Activated effector memory CD4-positive, alpha-beta T cell treated with Interleukin-2 at 50 U/mL for 16 hours (primary cell): ENCODE results near the gene RSBN1.

Source experiments
- DNase-seq: peaks from one replicate; pipeline ENCODE4 v3.0.0-alpha.2; 2020

The RSBN1 gene

DNA sequence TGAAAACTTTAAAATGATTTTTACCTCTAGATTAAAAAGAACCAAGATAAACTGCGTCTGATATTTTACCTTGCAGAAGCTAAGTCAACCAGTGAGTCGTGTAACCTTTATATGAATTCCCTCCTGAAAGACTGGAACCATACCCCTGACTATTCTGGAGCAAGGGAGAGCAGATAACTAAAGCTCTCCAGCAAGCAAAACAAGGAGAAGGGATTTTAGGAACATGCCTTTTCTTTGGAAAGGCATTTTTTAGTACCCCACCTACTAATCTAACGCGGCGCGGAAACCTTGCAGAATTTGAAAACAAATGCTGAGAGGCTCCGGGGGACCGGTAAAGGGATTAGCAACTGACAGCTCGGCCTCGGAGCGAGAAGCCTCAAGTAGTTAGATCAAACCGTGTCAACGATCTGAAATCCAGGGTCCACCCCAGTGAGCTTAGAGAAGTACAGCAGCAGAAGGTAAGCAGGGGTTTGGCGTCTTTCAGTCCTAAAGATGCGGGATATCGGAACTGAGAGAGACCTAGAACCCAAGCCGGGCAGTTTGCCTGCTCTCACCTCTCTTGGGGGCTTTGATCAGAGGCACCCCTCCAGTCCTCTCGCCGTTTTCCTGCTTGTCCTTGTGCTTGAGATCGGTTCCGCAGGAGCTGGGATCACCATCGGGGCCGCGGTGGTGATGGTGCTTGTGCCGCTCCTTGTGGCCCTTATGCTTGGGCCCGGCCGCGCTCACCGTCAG, 954 bp downstream of the RSBN1 start:
- DNase-seq = no peak

DNA sequence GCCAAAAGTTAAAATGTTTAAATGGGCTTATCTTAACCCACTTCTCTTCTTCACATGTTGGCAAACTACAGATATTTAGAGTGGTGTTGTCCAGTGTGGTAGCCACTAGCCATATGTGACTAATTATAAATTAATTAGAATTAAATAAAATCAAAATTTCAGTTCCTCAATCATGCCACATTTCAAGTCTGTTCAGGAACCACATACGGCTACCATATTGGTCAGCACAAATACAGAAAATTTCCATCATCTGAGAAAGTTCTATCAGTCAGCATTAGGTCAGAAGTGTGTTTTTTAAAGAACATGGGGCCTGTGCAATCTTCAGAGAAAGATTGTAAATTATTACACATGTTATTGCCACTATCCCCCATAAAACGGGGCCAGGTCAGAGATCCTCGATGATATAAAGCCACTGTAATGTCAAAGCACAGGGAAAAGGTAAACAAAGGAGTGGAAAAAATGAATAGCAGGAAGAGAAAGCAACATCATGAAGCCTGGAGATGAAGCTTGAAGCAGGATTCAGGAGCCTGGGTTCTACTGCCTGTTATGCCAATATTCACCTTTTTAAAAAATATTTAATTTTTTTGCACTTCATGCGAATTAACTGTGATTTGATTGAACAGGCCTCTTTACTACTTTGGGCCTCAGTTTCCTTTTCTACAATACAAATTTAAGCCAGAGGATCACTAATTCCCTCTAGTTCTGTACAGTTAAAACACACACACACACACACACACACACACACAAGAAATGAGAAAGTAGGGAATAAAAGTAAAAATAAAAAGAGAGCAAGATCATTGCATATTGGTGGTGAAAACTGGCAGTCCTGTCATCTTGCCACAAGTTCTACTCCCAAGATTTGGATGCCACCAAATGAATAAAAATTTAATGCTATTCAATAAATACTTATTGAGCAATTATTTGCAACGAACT, 2.3 kb downstream of the RSBN1 start:
- DNase-seq = no peak

DNA sequence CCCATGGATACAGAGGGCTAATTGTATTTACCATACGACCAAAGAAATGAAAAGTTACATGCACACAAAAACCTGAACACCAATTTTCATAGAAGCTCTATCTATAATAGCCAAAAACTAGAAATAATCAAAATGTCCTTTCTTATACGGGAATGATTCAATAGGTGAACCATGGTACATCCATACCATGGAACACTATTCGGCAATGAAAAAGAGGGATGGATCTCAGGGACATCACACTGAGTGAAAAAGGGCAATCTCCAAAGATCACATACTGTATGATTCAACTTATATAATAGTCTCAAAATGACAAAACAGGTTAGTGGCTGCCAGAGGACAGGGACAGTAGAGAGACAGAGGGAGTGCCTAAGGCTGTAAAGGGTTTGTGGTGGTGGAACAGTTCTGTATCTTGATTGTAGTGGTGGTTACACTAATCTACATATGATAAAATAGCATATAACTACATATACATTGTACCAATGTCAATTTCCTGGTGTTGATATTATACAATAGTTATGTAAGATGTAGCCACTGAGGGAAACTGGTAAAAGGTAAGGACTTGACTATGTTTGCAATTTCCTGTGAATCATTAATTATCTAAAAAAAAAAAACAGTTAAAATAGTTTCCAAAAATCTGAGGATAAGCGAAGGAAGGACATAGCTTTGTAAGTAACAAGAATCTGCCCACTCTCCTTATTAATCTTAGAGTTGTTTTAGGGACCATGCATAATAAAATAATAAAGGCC, 3.7 kb downstream of the RSBN1 start:
- no peak for DNase-seq

DNA sequence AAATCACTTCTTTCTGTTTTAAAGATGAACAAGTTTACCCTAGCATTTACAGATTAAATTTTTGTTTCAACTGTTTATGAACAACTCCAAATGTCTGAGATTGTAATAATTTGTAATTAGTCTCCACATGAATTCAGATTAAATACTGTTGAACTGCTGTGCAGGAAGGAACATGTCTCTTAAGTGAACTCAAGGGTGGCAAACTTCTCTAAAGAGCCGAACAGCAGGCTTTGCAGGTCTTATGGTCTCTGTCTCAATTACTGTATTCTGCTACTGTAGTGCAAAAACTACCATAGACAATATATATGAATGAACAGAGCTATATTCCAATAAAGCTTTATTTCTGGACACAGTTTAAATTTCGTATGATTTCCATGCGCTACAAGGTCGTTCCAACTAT, 6.6 kb downstream of the RSBN1 start:
- no peak for DNase-seq

DNA sequence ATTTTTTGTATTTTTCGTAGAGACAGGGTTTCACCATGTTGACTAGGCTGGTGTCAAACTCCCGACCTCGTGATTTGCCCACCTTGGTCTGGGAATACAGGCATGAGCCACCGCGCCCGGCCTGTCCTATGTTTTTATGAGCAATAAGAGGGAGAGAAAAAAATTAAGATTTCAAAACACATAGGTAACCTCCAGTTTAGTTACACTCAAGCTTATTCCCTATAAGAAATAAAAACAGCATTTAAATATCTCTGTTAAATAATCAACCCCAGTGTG, 7.1 kb downstream of the RSBN1 start:
- no peak for DNase-seq

DNA sequence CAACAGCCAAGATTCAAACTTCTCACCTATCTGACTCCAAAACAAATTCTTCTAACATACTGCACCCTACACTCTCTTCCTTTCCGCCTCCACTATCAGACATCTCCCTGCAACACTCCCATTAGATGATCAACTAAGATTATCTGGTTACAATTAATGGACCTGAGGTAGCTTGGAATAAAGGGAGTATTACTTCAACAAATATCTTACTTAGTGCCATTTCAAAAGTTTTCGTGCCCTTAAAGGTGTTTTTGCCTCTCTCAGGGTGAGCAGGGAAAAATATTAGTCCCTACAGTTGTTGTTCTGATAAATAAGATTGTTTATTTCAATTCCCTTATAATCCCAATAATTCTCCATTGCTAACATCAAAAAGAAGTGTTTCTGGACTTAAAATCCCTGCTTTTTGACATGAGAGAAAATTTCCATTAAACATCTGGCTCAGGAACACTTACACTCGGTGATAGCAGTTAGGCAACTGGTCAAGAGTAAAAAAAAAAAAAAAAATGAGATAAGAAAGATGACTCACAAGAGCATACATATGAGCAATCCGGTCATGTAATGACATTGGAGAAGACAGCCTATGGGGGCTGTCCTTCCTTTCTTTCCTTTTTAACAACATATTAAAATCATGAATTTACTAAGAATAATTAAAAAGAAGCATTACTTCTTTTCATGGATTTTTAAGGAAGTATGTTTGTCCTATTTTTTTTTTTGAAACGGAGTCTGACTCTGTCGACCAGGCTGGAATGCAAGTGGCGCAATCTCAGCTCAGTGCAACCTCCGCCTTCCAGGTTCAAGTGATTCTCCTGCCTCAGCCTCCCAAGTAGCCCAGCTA, 7.6 kb downstream of the RSBN1 start:
- no peak for DNase-seq

DNA sequence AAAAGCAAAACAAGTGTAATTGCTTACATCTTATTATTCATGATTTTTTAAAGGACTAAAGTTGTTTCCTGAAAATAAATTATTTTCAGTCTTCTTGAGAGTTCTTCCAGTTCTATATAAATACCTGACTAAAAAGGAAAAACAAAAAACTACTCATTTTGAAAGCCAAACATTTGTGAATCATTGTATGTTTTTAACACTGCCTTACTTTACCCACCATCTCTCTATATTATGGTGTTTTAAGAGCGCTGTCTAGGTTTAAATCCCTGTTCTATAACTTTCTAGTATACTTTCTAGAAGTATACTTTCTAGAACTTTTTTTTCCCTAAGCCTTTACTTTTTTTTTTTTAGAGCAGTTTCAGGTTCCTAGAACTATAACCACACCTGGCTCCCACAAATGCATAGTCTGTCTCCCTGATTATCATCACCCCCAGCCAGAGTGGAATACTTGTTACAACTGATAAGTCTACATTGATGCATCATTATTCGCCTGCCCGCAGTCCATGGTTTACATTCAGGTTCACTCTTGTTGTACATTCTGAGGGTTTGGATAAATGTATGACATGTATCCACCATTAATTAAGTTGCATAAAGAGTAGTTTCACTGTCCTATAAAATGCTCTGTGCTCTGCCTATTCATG, 9.8 kb downstream of the RSBN1 start:
- no peak for DNase-seq

DNA sequence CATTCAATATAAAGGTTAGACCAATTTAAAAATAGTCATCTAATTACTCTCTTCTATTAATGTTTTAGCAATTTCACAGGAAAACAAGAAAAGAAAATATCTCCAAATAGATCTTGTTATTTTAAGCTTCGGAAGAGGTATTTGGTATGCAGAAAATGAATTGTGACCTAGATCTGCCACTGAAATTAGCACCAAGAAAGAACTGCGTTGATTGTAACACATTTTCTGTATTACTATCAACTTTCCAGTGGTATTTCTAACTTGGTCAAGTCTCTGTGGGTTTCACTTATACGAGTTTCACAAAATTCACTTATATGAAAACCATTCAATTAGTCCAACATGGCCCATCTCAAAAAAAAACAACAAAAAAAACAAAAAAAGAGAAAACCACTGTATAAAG, 11.8 kb downstream of the RSBN1 start:
- DNase-seq = no peak

DNA sequence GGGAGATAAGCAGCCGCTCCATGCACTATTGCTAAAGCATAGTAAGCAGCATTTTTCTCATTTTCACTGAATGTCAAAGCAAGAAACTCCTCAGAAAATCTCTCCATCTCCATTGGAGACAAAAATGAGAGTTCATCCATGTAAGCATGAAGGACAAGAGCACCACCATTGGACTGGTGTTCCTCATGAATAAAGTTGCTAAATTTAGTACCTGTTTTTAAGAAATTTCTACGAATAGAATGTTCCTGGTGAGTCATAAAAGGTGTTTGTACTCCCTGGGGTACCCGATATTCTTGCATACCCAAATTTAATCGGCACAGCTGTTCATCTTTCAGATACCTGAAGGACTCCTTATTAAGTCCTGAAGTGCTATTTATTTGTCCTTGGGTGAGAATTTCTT, 14.8 kb downstream of the RSBN1 start:
- DNase-seq = no peak

DNA sequence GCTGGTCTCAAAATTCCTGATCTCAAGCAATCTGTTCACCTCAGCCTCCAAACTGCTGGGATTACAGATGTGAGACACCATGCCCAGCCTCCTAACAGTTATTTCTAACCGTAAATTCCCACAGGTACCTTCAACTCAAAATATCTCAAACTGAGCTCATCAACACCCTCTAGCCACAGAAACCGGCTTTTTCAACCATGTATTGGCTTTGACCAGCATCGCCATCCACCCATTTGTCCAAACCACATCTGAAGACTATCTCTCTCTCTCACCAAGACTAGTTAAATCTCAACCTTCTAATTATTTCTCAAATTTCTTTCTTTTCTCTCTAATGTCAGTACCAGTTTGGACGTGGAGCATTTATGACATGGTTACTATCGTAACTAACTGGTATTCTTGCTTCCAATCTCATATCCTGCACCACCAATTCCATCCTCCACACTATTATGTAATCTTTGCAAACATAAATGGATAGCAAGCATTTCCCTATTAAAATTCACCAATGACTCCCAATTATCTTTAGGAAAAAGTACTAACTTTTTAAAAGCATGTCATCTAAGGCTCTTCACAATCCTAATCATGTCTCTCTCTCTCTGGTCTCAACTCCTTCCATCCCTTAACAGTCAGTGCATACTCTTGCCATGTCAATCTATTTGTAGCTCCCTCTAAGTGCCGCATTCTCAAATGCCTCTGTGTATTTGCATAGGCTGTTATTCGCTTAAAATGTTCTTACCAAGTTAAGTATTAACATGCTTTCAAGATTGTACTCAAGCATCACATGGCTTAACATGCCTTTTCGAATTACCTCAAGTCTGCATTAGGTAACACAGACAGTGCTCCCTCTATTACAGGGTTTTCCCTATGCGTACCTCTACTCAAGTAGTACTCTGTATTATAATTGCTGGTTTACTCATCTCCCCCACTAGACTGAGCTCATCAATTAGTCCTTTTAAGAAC, 18.1 kb downstream of the RSBN1 start:
- no peak for DNase-seq

DNA sequence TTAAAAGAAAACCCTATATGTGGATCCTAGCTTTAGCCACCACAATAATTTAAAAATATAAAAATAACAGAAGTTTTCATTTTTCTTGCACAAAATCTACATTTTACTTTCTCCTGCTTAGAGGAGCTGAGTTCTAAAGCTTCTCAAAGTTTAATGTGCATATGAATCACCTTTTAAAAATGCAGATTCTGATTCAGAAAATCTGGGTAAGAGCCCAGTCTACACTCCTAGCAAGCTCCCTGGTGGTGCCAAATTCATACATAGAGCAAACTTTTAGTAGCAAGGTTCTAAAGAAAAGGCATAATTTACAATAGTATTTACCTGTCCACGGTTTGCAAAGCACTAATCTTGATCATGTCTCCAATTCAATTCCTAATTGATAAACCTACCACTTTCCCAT, 19.3 kb downstream of the RSBN1 start:
- no peak for DNase-seq

DNA sequence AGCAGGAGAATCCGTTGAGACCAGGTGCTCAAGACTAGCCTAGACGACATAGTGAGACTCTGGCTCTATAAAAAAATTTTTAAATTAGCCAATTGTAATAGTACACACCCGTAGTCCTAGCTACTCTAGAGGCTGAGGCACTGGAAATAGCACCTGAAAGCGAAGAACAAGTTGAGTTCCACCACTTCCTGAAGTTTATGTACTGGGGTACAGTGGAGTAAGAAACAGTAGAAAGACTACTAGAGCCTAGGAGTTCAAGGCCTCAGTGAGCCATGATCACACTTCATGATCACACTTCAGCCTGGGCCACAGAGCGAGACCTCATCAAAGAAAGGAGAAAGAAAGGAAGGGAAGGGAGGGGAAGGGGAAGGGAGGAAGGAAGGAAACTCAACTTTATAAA, 19.8 kb downstream of the RSBN1 start:
- no peak for DNase-seq

DNA sequence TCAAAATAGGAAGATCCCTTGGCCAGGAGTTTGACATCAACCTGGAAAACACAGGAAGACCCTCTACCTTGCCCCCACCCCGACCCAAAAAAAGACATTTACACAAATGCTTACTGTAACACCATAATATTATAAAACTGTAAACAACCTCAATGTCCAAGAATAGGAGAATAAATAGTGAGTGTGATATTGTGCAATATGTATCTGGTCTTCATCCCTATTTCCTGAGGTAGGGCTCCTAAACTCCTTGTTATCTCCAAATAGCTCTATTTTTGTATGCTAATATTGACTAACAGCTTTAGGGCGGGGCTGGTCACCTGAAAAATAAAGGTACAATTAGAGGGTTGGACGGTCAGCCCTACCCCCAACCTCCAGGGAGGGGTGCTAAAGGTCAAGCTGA, 23.5 kb downstream of the RSBN1 start:
- DNase-seq = no peak

DNA sequence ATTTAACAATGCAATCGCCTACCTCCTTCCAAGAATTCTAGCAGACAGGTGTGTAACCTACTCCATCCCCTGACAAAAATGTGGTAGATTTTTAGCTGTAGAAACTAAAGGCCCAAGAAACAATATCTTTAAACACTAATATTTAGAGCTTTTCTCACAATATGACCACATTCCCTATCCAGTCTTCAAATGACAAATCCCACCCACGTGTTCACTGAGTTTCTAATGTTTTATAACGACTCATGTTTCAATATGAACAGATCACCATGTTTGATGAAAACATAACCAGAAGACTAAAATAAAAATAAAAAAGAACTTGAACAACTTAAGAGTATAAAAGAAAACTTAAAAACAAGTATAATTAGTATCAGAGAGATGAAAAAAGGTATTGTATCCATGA, 24.6 kb downstream of the RSBN1 start:
- DNase-seq = no peak

DNA sequence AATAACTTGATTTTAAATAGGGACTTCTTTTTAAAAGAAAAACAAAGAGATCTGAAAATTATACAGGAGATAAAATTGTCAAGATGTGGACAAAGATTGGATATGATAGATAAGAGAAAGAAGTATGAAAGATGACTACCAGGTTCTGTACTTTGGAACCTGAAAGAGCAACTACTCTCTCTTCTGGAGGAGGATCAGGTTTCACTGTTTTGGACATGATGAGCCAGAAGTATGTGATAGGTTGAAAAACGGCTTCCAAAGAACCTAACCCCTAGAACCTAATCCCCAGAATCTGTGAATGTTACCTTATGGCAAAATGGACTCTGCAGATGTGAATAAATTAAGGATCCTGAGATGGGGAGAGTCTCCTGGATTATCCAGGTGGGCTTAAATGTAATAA, 26.2 kb downstream of the RSBN1 start:
- DNase-seq = no peak

DNA sequence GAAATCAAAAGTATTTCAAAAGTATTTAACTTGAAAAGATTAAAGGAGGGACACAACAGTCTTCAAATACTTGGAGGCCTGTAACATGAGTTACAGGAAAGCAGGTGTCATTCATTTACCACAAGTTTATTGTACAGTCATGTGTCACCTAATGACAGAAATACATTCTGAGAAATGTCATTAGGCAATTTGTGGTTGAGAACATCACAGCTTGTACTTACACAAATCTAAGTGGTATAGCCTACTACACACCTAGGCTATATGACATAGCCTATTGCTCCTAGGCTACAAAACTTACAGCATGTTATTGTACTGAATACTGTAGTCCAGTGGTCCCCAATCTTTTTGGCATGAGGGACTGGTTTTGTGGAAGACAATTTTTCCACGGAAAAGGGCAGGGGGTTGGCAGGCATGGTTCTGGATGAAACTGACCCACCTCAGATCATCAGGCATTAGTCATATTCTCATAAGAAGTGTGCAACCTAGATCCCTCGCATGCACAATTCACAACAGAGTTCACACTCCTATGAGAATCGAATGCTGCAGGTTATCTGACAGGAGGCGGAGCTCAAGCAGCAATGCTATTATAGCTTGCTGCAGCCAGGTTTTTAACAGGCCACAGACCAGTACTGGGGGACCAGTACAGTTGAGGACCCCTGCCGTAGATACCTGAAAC, 28.0 kb downstream of the RSBN1 start:
- DNase-seq = no peak

DNA sequence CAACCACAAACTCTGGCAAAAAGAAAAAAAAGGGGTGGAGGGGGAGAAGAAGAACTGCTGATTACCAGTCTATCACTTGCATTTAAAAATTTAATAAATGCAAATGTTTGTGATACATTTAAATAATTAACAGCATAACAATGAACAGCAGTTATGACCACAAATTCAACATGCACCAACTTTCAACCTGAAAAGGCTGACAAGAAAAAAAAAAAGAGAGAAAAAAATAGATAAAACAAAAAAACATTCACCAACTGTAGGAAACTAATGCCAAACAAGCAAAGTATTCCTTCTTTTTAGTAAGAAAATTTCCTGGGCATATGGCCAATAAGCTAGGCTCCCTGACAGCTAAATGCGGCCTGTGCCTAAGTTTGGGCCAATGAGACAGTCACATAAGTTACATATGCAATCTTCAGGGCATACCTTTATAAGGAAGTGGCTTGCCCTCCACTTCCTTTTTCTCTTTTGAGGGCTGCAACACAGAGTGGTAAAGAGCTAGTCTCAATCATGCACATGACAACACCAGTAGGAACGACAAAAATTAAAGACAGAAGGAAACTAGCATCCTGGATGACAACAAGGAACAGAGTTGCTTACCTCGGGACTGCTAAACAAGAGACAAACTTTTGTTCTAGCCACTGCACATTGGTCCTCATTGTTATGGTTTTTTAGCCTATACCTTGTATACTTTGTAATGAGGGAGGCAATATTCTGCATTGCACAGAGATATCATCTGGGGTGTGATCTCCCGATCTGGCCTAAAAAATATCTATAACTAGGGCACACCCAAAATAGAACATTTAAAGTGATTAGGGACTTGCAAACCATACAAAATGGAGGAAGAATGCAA, 28.8 kb downstream of the RSBN1 start:
- no peak for DNase-seq

DNA sequence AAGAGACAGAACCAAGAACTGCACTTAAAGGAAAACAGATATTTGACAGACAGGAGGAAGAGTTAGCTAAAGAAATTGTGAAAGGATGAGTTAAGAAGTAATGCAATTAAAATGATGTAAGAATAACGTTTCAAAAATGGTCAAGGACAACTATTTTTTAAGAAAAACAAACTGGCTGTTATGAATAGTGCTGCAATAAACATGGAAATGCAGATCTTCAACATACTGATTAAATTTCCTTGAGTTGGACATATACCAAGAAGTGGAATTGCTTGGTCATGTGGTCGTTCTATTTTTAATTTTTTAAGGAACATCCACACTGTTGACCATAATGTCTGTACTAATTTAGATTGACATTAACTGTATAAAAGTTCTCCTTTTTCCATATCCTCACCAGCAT, 29.9 kb downstream of the RSBN1 start:
- DNase-seq = no peak

DNA sequence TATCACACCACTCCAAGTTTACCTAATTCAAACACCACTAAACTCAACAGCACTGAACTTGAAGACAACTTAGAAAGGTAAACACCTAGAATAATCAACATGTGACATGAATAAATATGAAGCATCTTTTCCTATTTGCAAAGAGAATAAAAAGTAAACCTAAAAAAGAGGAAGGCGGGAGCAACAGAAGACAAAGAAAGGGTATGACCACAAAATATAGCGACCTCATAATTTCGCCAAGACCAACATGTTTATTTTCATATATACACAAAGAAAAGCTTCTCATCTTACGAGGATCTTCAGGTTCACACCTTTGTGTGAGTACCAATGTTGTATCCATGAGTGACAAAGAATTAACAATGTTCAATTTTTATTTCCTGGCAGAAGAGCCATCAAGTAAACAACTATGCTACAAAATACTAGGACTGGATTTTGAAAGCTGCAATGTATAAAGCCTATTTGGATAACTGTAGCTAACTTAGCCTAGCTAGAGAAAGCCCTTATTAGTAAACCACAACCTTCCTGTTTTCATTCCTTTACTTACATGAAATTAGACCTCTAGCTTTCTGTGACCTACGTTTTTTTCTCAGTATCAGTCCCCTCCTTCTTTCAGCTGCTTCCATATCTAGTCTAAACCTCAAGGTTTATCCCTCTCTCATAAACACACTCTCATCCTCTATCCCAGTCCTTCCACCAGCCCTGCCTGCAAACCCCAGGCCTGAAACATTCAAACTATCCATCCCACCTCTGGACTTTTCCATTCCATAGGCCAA, 31.7 kb downstream of the RSBN1 start:
- DNase-seq = no peak
